Measurements from ENCODE around the gene EXOC3L4.
A peak's percentile ranks its signal among the peaks of the same experiment; 100 is the strongest.
"Not testable (repeated sequence)": the region's sequence is repeated elsewhere in the genome, so short reads cannot be mapped to it uniquely, and the experiment has no call there.

Gene EXOC3L4

DNA sequence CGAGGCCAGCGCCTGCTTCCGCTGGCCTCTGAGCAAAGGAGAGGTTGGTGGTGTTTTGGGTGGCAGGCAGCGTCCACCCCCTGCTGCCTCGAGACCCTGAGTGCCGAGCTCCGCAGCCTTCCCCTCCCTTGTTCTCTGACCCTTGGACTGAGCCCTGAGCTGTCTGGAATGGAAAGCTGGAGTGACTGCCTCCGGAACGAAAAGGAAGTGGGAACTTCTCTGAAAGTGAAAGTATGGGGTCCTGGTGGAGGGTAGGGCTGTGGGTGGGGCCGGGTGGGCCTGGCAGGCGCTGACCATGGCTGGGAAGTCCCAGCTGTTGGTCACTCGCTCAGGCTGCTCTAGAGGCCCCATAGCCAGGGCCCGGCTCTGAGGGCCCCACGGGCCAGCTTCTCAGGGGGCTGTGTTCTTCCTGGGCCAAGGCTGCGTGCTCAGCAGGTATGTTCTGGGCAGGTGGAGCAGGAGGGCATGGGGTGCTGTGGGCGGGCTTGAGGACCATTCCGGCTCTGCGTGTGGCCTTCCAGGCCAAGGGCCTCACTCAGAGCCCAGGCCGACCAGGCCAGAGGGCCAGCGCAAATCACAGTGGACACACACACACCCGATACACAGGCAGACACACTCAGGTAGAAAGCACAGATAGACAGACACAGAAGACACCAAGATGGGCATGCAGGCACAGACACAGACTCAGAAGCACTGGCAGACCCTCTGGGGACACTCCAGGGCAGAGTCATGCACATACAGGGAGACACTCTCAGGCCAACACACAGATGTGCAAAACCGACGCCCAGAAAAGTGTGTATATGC, at the start of gene EXOC3L4:
EXOC3L4 (plus strand) TSS at position 320 of the 804 bp plus-strand sequence. CDS start 5,495 bp downstream, outside the sequence.
- no peak for DNase-seq (ENCODE audit: low spot score)

DNA sequence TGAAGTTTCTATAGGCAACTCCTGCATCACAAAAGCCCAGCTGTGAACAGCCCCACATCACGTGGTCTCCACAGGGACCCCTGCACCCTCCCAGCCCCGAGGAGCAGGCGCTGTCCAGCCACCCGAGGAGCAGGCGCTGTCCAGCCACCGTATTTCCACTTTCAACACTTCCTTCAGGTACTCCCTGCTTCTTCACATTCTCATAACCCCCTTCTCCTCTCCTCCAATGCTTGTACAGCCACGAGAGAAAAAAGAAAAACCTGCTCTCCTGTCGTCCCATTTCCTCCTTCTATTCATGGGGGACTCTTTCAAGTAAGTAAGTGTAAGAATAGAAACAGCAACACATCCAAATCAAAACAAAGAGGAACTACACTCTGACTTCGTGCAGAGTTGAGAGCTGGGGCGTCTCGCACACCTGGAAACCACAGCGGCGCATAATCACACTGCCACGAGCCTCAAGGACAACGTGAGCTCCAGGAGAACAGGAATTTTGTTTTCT, 49.1 kb upstream of the EXOC3L4 start:
- no peak for DNase-seq (ENCODE audit: low spot score)

DNA sequence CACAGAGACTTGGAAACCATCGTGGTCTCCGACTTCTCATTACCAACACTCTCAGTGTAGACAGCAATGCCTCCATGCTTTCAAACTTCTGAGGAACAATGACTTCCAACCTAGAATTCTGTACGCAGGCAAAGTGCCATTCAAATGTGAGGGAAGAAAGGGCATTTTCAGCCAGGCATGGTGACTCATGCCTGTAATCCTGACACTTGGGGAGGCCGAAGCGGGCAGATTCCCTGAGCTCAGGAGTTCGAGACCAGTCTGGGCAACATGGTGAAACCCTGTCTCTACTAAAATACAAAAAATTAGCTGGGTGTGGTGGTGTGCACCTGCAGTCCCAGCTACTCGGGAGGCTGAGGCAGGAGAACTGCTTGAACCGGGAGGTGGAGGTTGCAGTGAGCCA, 47.1 kb upstream of the EXOC3L4 start:
- not testable (repeated sequence) for DNase-seq (ENCODE audit: low spot score)

DNA sequence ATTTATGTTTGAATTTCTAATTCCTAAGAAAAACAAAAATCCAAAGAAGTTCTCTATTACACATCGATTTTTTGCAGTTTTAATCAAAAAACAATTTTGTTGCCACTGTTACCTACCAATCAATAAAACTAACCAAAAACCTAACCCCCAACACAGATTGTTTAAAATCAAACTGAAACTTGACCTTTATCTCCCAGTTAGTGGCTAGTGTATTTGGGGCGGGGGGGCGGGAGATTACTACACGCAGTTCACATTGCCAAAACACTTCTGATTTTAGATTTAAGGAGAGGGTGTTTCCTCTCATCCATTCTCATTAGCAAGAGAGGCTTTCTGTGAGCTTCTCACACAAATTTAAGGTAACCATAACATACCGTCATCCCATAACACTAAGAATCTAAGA, 43.6 kb upstream of the EXOC3L4 start:
- no peak for DNase-seq (ENCODE audit: low spot score)

DNA sequence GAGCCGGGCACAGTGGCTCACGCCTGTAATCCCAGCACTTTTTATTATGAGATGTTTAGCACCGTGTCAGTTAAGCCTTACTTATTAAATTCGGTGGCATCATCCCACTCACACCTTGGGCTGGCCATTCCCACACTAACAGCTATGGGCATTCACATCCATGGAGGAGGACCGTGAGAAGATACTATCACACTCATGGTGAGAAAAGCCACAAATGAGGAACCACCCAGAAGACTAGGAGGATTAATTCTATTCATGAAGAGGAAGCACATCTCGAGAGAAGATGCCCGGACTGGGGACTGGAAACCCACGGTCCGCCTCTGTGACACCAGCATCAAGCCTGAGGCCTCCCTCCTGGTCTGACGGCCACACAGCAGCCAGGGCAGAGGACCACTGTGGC, 42.1 kb upstream of the EXOC3L4 start:
- DNase-seq (ENCODE audit: low spot score), result no peak

DNA sequence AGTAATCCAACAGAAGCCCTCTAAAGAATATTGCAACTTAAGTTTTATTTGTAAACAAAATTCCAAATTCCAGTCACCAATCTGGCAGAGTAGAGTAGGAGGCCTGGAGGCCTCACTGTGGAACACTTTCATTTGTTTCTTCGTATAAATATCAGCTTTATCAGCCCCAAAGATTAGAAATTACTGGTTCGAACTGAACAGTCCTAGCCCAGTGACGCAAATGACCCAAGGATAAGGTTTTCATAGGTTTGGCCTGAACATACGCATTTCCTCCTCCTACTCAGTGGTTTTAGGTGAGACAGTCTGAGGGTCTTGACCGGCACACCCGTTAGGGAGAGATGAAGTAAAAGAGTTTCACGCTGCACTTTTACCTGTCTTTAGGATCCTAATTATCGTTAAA, 38.8 kb upstream of the EXOC3L4 start:
- DNase-seq (ENCODE audit: low spot score), result no peak

DNA sequence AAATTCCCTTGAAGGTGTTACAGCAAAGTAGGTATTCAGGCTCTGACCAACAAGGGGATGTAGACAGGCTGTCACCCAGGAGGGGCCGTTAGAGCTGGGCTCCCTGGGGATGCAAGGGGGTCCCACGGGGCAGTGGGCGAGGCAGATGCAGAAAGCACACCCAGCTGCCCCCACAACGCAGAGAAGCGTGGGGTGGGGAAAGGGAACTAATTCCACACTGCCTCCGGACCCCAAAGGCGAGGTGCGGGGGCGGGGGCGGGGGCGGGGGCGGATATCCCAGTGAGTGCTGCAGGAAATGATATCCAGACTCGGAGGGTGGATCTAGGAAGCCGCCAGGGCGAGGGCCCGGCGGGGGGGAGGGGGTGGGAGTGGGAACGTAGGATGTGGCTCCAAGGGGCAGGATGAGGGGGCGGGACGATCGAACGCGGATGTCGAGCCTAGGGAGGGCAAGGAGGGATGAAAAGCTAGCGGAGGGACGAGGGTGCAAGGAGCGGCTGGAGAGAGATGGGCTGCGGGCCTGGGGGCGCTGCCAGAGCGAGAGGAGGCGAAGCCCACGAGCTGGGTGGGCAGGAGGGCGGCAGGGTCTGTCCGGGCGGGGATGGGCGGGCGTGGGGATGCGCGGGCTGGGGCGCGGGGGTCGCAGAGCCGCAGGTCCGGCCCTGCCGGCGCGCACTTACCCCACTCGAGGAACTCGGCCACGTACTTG, 38.0 kb upstream of the EXOC3L4 start:
- no peak for DNase-seq (ENCODE audit: low spot score)

DNA sequence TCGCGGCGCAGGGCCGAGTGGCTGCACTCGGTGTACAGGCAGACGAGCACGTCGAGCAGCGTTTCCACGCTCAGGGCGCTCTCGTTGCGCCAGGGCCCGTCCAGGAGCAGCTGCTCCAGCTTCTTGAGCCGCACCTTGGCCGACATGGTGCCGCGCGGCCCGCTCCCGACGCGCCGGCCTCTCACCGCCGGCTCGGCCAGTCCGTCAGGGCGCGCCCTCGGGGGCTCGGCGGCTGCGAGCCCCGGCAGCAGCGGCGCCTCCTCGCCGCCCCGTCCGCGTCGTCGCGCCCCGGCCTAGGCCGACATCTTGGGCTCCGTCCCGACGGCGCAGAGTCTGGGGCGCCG, 37.5 kb upstream of the EXOC3L4 start:
- no peak for DNase-seq (ENCODE audit: low spot score)

DNA sequence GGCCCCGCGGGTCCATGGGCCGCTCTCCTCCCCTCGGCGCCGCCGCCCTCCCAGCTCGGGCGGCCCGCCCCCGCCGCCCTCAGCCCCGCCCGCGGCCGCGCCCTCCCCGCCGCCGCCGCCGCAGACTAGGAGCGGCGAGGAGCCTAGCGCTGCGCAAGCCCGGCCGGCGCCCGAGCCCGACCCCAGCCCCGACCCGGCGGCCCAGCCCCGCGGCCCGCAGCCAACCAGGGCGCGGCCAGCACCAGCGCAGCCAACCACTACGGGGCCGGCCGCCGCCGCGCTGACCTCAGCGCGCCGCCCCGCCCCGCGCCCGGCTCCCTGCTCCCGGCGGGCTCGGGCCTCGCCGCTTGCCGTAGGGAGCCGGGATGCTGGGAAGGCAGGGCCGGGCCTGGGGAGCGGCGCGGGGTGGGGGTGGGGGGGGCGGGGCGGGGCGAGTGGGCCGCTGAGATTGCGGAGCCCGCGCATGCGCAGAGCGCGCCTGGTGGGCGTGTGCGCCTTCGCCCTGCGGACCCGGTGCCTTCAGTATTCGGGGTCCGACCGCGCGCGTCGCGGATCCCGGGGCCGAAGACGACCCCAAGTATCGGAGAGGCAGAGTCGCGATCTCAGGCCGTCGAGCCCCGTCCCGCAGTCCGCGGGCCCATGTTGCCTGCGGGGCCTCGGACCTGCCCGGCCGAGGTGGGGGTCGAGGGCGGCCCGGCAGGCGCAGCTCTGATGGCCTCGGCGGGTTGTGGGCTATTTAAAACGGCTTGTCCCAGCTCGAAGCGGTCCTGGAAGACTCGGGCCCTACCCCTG, 37.0 kb upstream of the EXOC3L4 start, which contains the start of gene CDC42BPB:
CDC42BPB (minus strand) TSS at position 178 of the 792 bp plus-strand sequence. CDS start 376 bp downstream, outside the sequence.
- peak; percentile 88 for DNase-seq (ENCODE audit: low spot score)

DNA sequence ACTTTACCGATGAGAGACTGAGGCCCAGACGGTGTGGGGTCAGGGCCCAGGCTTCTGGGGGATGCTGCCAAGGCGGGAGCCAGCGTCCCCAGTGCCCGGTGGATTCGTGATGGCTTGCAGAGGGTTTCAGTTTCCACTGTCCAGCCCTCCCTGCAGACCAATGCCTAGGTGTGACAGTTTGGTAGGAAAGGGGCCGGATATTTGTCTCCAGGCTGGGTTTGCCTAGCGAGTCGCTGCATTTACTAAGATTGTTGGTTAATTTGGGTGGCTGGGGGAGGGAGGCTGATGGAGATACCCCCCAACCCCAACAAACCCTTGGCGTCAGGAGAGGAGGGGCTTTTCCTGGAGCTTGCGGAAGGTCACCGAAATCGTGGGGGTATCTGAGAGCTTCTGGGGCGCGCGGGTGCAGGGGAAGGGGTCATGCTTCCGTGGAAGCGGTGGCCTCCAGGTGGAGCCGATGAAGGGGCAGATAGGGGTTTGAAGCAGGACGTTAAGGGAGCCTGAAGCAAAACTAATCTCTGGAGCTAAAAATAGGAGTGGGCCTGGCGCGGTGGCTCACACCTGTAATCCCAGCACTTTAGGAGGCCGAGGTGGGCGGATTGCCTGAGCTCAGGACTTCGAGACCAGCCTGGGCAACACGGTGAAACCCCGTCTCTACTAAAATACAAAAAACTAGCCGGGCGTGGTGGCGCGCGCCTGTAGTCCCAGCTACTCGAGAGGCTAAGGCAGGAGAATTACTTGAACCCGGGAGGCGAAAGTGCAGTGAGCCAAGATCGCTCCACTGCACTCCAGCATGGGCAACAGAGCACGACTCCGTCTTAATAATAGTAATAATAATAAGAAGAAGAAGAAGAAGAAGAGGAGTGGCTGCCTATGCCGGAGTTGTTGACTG, 36.1 kb upstream of the EXOC3L4 start:
- DNase-seq (ENCODE audit: low spot score), result no peak

DNA sequence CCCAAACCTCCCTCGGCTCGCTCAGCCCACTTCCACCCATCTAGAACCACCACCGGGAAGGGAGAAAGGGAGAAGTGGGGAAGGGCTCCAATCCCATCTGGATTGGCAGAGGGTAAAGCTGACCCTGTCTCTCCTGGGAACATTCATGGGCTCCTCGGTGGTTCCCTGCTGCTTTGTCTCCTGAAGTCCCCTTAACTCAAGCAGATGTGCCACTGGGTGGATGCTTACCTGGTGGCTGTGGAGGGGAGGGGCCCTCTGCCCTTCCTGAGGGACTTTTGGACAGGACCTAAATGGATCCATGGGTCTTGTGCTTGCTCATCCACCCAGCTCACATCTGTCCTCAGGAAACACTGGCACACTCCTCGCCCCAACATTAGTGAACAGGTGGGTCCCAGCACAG, 35.0 kb upstream of the EXOC3L4 start:
- DNase-seq (ENCODE audit: low spot score), result no peak

DNA sequence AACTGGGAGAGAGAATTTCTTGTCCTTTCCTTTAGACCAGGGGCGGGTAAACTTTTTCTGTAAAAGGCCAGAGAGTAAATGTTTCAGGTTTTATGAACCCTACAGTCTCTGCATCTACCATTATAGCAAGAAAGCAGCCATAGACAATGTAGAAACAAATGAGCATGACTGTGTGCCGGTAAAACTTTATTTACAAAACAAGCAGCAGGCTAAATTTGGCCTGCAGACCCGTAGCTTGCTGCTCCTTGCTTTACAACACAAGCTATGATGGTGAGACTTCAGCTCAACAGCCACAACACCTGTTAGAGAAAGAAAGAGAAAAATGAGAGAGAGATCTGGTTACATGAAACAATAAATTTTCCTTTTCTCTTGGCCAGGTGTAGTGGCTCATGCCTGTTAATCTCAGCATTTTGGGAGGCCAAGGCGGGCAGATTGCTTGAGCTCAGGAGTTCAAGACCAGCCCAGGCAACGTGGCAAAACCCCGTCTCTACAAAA, 33.0 kb upstream of the EXOC3L4 start:
- no peak for DNase-seq (ENCODE audit: low spot score)

DNA sequence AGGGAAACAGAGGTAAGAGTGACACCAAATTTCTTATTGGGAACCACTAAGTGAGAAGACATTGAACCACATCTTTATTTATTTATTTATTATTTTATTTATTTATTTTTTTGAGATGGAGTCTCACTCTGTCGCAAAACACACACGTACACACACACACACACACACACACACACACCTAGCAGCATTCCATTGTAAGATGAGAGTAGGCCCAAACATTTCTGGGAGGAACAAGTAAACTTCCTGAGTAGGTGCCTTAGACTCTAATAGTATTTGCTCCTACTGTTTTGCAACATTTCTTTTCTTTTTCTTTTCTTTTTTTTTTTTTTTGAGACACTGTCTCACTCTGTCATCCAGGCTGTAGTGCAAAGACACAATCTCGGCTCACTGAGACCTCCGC, 30.1 kb upstream of the EXOC3L4 start:
- DNase-seq (ENCODE audit: low spot score), result no peak

DNA sequence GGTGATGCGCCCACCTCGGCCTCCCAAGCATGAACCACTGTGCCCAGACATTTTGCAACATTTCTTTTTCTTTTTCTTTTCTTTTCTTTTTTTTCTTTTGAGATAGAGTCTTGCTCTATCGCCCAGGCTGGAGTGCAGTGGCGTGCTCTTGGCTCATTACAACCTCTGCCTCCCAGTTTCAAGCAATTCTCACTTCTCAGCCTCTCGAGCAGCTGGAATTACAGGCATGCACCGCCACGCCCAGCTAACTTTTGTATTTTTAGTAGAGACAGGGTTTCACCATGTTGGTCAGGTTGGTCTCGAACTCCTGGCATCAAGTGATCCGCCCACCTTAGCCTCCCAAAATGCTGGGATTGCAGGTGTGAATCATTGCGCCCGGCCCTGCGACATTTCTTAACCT, 29.5 kb upstream of the EXOC3L4 start:
- DNase-seq (ENCODE audit: low spot score), result no peak

DNA sequence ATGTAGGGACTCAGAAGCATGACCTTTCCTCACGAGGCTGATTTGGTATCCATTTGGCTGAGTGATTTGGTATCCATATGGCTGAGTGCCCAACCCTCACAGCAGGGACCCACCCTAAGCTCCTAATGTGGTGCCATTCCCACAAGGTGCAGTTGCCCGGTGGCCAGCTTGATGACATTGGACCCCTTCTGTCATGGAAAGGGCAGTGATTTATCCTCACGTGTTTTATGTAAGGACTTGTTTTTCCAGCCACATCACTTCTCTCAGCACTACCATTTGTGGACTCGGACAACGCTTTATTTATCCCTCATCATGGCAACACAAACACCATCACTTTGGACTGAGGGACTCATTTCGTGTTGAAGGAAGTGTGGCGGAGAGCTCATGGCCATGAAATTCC, 28.7 kb upstream of the EXOC3L4 start:
- no peak for DNase-seq (ENCODE audit: low spot score)

DNA sequence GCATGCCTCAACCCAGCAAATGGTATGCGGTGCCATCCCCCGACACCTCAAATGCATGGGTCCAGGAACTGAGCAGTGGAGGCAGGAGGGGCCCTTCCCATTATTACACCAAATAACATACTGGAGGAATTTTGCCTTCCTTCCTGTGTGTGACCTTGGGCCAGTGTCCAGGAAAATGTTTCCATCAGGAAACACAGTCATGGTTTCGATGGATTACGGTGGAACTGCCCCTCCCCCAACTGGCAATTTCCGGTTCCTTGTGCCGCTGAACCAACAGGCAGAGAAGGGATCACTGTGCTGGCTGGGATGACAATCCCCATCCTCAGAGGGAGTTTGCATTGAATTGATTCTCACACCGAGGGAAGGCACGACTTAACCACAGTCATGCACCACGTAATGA, 28.1 kb upstream of the EXOC3L4 start:
- DNase-seq (ENCODE audit: low spot score), result no peak

DNA sequence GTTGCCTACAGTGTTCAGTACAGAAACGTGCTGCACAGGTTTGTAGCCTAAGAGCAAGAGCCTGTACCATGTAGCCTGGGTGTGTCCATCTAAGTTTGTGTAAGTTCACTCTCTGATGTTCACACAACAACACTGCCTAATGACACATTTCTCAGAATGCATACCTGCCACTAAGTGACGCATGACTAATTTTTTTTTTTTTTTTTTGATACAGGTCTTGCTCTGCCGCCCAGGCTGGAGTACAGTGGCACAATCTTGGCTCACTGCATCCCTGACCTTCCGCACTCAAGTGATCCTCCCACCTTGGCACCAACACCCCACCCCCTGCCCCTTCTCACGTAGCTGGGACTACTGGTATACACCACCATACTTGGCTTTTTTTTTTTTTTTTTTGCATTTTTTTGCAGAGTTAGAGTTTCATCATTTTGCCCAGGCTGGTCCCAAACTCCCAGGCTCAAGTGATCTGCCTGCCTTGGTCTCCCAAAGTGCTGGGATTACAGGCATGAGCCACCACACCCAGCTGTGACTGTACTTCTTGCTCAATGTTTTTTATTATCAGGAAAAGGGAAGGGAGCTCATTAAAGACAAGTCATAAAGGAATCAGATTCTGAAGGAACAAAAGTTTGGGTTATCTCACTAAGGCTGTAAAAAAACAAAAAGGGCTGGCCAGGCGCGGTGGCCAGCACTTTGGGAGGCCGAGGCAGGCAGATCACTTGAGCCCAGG, 27.1 kb upstream of the EXOC3L4 start:
- DNase-seq (ENCODE audit: low spot score), result no peak

DNA sequence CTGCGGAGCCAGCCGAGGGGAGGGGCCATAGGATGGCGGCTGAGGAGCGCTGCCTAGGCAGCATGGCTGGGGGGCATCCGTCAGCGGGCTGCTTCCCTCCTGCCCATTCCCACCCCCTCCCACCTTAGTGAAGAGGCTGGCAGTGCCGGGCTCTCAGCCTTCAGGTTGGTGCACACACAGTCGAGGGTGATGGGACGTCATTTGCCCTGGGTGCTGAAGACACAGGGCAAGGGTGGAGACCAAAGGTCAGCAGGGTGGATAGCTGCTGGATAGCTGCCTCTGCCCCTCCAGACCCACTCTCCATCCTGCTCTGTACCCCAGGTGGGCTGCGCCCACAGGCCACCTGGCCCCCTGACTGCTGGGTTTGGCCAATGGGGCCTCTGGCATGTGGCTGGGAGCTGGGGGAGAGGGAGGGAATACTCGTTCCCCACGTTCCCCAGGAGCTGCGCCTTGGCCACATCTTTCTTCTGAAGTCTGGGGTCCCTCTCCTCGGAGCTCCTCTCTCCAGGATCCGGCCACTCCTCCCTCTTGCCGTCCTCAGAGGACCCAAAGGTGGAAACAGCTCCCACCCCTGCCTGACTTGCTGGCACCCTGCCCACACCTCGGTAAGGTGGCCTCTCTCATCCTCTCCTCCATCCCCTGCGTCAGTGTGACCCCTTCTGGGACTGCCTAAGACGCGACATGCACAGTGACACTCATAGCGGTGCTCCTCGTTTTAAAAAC, 26.0 kb upstream of the EXOC3L4 start:
- no peak for DNase-seq (ENCODE audit: low spot score)

DNA sequence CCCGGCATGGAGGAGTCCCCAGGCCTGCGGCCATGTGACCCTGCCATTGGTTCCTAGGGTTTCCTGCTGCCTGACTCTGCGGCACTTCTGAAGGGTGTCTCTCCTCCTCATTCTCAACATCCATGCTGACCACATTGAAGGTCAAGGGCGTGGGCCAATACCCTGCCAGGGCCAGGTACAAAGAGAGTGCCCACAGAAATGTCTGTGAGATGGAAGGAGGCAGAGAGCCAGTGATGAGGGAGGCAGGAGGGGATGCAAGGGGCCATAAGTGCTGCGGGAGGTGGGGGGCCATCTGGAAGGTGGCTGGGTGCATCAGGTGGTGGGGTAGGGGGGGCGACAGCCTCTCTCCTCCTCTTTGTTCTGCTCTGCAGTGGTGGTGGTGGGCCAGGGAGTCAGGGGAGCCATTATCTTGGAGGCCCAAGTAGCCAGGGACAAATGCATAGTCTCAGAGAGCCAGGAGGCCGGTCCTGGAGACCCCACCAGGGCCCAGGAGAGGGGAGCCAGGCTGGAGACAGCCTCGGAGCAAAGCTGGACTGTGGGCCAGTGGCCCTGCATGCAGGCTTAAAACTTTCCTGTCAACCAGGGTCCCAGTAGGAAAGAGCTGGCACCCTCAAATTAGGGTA, 24.2 kb upstream of the EXOC3L4 start:
- DNase-seq (ENCODE audit: low spot score), result no peak
